OCI-LY3 (cell line): ENCODE results near the gene EPHA2.

Experiments
- H2AFZ ChIP-seq: fragments of 200-600, 300-600 bp; shearing (Covaris generic); 2 replicates; pipeline ENCODE4 v1.6.0; 2014; ENCODE audit warnings: antibody characterized with exemption, low read depth, low read length
- H3K27ac ChIP-seq: fragments of 200-600, 300-600 bp; sonication (generic); 2 replicates; pipeline ENCODE4 v1.5.1; 2014; ENCODE audit warnings: mild to moderate bottlenecking, low read length, moderate library complexity, mixed read lengths
- H3K27me3 ChIP-seq: fragments of 200-600, 300-600 bp; sonication (generic); 2 replicates; pipeline ENCODE4 v1.6.1; 2014; ENCODE audit warnings: low read depth, low read length, mixed read lengths
- H3K36me3 ChIP-seq: fragments of 200-600, 300-600 bp; sonication (generic); replicated peaks from 2 replicates; pipeline ENCODE3; 2014; ENCODE audit warnings: low read depth, low read length, mixed read lengths
- H3K4me1 ChIP-seq: fragments of 300-600, 200-600 bp; sonication (generic); 2 replicates; pipeline ENCODE4 v1.6.1; 2014; ENCODE audit warnings: low read length, mixed read lengths
- H3K4me2 ChIP-seq: fragments of 200-600, 300-600 bp; sonication (generic); 2 replicates; pipeline ENCODE4 v1.6.1; 2014; ENCODE audit warnings: low read length, mixed read lengths
- H3K4me3 ChIP-seq: fragments of 300-600, 200-600 bp; sonication (generic); 2 replicates; pipeline ENCODE4 v1.5.1; 2014; ENCODE audit warnings: antibody characterized with exemption, mild to moderate bottlenecking, low read length, moderate library complexity
- H3K79me2 ChIP-seq: fragments of 300-600, 200-600 bp; shearing (Covaris generic); 2 replicates; pipeline ENCODE4 v1.6.1; 2014; ENCODE audit warnings: mild to moderate bottlenecking, low read length, mixed read lengths
- H3K9ac ChIP-seq: fragments of 300-600, 200-600 bp; shearing (Covaris generic); 2 replicates; pipeline ENCODE4 v1.6.0; 2014; ENCODE audit warnings: mild to moderate bottlenecking, low read length, moderate library complexity
- H3K9me3 ChIP-seq: fragments of 200-600, 300-600 bp; shearing (Covaris generic); 2 replicates; pipeline ENCODE4 v1.6.1; 2014; ENCODE audit warnings: low read length, mixed read lengths; ENCODE audit not compliant: insufficient read depth
- H4K20me1 ChIP-seq: fragments of 200-600, 300-600 bp; sonication (generic); 2 replicates; pipeline ENCODE4 v1.6.1; 2016; ENCODE audit warnings: low read length, mixed read lengths; ENCODE audit not compliant: insufficient read depth
- EZH2phosphoT487 ChIP-seq: fragments of 200-600 bp; shearing (Covaris generic); IDR thresholded peaks from 2 replicates; pipeline ENCODE4 v1.6.1; 2018; ENCODE audit warnings: antibody characterized with exemption, mixed run types, low read depth
- TF ChIP-seq, protein P1 (sequence below): fragments of 200-600, 300-600 bp; sonication (generic); IDR thresholded peaks from 2 replicates; pipeline ENCODE4 v1.5.1; 2014; ENCODE audit warnings: antibody characterized with exemption, low read length, low read depth

Gene EPHA2

GRCh38 chr1:16094453-16095158, 61.3 kb downstream of the EPHA2 start:
- no peak for TF ChIP-seq EZH2phosphoT487
- TF ChIP-seq, protein P1, sequence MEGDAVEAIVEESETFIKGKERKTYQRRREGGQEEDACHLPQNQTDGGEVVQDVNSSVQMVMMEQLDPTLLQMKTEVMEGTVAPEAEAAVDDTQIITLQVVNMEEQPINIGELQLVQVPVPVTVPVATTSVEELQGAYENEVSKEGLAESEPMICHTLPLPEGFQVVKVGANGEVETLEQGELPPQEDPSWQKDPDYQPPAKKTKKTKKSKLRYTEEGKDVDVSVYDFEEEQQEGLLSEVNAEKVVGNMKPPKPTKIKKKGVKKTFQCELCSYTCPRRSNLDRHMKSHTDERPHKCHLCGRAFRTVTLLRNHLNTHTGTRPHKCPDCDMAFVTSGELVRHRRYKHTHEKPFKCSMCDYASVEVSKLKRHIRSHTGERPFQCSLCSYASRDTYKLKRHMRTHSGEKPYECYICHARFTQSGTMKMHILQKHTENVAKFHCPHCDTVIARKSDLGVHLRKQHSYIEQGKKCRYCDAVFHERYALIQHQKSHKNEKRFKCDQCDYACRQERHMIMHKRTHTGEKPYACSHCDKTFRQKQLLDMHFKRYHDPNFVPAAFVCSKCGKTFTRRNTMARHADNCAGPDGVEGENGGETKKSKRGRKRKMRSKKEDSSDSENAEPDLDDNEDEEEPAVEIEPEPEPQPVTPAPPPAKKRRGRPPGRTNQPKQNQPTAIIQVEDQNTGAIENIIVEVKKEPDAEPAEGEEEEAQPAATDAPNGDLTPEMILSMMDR, result no peak

GRCh38 chr1:16093611-16094010, 62.3 kb downstream of the EPHA2 start:
- Histone ChIP-seq H3K79me2 (no peaks in the 10 kb centered on the region), H3K4me1 (peaks cover 8% of the 10 kb centered on the region), H3K27me3 (no peaks in the 10 kb centered on the region), H3K4me3 (no peak overlapping the region), H3K9me3 (no peaks in the 10 kb centered on the region), H2AFZ (no peak overlapping the region), H4K20me1 (no peaks in the 10 kb centered on the region), H3K4me2 (no peak overlapping the region), H3K9ac (no peak overlapping the region), H3K27ac (no peak overlapping the region), H3K36me3 (no peaks in the 10 kb centered on the region)
- TF ChIP-seq EZH2phosphoT487, result no peak
- TF ChIP-seq, protein P1, result no peak

More at GRCh38 chr1:16094453-16095158, 61.3 kb downstream of the EPHA2 start:
- H2AFZ ChIP-seq, result no peak overlapping the region
- H3K9me3 ChIP-seq, result no peaks in the 10 kb centered on the region
- no peak overlapping the region for H3K27ac ChIP-seq
- no peaks in the 10 kb centered on the region for H3K79me2 ChIP-seq
- H3K9ac ChIP-seq, result no peak overlapping the region
- no peaks in the 10 kb centered on the region for H3K36me3 ChIP-seq
- H3K4me2 ChIP-seq, result no peak overlapping the region
- no peaks in the 10 kb centered on the region for H4K20me1 ChIP-seq
- peaks cover 8% of the 10 kb centered on the region for H3K4me1 ChIP-seq
- H3K27me3 ChIP-seq, result no peaks in the 10 kb centered on the region
- no peak overlapping the region for H3K4me3 ChIP-seq

- Histone ChIP-seq H3K79me2 (no peaks in the 10 kb centered on the region), H3K27ac (no peak overlapping the region), H3K27me3 (no peaks in the 10 kb centered on the region), H3K36me3 (no peaks in the 10 kb centered on the region), H3K9ac (no peak overlapping the region), H3K4me2 (no peak overlapping the region), H3K4me1 (peaks cover 8% of the 10 kb centered on the region), H3K4me3 (no peak overlapping the region), H4K20me1 (no peaks in the 10 kb centered on the region), H2AFZ (no peak overlapping the region), H3K9me3 (no peaks in the 10 kb centered on the region)
- TF ChIP-seq, protein P1, result no peak
- TF ChIP-seq EZH2phosphoT487, result no peak
Measured at GRCh38 chr1:16092923-16093511, 62.9 kb downstream of the EPHA2 start.

- Histone ChIP-seq H2AFZ (no peak overlapping the region), H3K27ac (no peak overlapping the region), H3K4me1 (peaks cover 8% of the 10 kb centered on the region), H3K4me3 (no peak overlapping the region), H3K4me2 (no peak overlapping the region), H3K9ac (no peak overlapping the region), H3K36me3 (no peaks in the 10 kb centered on the region), H3K79me2 (no peaks in the 10 kb centered on the region), H3K27me3 (no peaks in the 10 kb centered on the region), H3K9me3 (no peaks in the 10 kb centered on the region), H4K20me1 (no peaks in the 10 kb centered on the region)
- no peak for TF ChIP-seq EZH2phosphoT487
- TF ChIP-seq, protein P1, result no peak
Measured at GRCh38 chr1:16092097-16092922, 63.6 kb downstream of the EPHA2 start.
